ENCODE data around the gene LENG9. TPM values are rescaled to one million over a fixed set of nuclear protein-coding genes. Genes with fewer than 3 reads are reported as not detected.

Gene LENG9
- total RNA-seq, 4 donors from 2014 or later, result 5.4 to 9.3 (median 8.1) TPM

DNA sequence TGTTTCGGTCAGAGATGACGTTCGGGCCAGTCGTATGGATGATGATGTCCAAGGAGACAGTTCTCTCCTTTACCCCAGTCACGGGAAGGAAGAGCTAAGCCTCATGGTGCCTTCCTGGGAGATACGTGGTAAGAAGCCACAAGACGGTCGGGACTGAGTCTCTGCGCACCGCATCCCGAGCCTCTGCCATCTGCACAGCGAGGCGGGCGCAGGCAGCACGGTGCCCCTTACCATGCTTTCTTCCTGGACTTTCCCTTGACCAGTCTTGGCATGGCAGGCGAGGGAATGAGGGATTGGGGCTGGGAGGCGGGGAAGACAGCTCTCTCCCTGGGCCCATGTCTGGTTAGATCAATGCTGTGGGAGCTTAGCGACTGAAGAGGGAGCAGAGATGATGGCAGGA is 29.0 kb upstream of the LENG9 start:
- H3K4me3 ChIP-seq, result no peak overlapping the region
- intact Hi-C loops (cut with DNase I), result no loop called here
- no peak for TF ChIP-seq POLR2A (IDR thresholded peaks at IDR 0.05; ENCODE audit: low read depth)
- no peak for TF ChIP-seq EP300 (IDR thresholded peaks at IDR 0.05)
- TF ChIP-seq, protein P1, sequence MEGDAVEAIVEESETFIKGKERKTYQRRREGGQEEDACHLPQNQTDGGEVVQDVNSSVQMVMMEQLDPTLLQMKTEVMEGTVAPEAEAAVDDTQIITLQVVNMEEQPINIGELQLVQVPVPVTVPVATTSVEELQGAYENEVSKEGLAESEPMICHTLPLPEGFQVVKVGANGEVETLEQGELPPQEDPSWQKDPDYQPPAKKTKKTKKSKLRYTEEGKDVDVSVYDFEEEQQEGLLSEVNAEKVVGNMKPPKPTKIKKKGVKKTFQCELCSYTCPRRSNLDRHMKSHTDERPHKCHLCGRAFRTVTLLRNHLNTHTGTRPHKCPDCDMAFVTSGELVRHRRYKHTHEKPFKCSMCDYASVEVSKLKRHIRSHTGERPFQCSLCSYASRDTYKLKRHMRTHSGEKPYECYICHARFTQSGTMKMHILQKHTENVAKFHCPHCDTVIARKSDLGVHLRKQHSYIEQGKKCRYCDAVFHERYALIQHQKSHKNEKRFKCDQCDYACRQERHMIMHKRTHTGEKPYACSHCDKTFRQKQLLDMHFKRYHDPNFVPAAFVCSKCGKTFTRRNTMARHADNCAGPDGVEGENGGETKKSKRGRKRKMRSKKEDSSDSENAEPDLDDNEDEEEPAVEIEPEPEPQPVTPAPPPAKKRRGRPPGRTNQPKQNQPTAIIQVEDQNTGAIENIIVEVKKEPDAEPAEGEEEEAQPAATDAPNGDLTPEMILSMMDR (IDR thresholded peaks at IDR 0.05), result no peak
- no peak for TF ChIP-seq POLR2AphosphoS5 (IDR thresholded peaks at IDR 0.05)
- WGBS, result 84% methylated on average over 16 of the region's 18 CpGs
- no peaks in the 10 kb centered on the region for H3K36me3 ChIP-seq
- no peaks in the 10 kb centered on the region for H3K4me1 ChIP-seq
- no peaks in the 10 kb centered on the region for H3K9me3 ChIP-seq
- no peak overlapping the region for H3K27ac ChIP-seq (replicated peaks in 1 of 4)
- no peak for DNase-seq (ENCODE audit: extremely low spot score)
- H3K27me3 ChIP-seq, result peaks cover 0 to 51% (median 0%) of the 10 kb centered on the region in 4 donors

DNA sequence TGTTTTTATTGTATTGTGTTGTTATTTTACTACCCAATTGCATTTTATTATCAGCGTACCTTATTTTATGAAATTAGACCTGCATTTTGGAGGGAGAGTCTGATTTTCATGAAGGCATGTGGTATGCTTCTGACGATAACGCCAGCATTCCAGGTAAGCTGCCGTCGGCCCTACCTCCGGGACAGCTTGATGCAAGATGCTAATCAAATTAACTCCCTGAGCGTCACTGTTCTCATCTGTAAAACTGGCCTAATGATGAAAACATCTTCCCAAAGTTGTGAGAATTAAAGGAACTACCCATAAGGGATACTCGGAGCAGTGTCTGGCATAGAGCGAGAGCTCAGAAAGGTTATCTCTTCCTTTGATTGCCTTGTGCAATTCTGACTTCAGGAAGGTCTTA is 26.2 kb upstream of the LENG9 start:
- TF ChIP-seq POLR2AphosphoS5 (IDR thresholded peaks at IDR 0.05) (no peak), POLR2A (IDR thresholded peaks at IDR 0.05; ENCODE audit: low read depth) (no peak), EP300 (IDR thresholded peaks at IDR 0.05) (no peak)
- TF ChIP-seq, protein P1 (IDR thresholded peaks at IDR 0.05), result no peak
- intact Hi-C loops (cut with DNase I), result no loop called here
- 63% methylated on average over 3 of the region's 9 CpGs for WGBS

DNA sequence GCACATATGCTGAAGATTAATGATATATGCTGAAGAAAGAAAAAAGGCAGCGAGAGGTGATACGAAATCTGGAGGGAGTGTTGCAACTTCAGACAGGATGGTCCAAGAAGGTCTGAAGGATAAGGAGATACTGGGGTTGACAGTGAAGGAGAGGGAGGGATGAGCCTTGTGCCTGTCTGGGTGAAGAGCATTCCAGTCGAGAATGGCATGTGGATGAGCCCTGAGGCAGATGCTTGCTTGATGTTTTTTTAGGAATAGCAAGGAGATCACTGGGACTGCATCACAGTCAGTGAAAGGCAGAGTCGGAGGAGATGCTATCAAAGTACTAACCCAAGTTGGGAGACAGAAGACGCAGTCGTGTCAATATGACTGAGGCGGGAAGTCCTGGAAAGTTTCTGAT is 25.8 kb upstream of the LENG9 start:
- no peak for DNase-seq (ENCODE audit: extremely low spot score)
- H3K27ac ChIP-seq (replicated peaks in 1 of 4), result no peak overlapping the region
- peaks cover 0 to 51% (median 0%) of the 10 kb centered on the region in 4 donors for H3K27me3 ChIP-seq
- 52% methylated on average over 7 of the region's 7 CpGs for WGBS
- no peaks in the 10 kb centered on the region for H3K4me1 ChIP-seq
- H3K36me3 ChIP-seq, result no peaks in the 10 kb centered on the region
- no peaks in the 10 kb centered on the region for H3K9me3 ChIP-seq
- intact Hi-C loops (cut with DNase I), result no loop called here
- no peak overlapping the region for H3K4me3 ChIP-seq
- TF ChIP-seq EP300 (IDR thresholded peaks at IDR 0.05) (no peak), POLR2A (IDR thresholded peaks at IDR 0.05; ENCODE audit: low read depth) (no peak), POLR2AphosphoS5 (IDR thresholded peaks at IDR 0.05) (no peak)
- TF ChIP-seq, protein P1 (IDR thresholded peaks at IDR 0.05), result no peak

More for the DNA sequence above, 26.2 kb upstream of the LENG9 start:
- H3K4me3 ChIP-seq, result no peak overlapping the region
- H3K27me3 ChIP-seq, result peaks cover 0 to 48% (median 0%) of the 10 kb centered on the region in 4 donors
- DNase-seq (ENCODE audit: extremely low spot score), result no peak
- no peak overlapping the region for H3K27ac ChIP-seq (replicated peaks in 1 of 4)
- H3K9me3 ChIP-seq, result no peaks in the 10 kb centered on the region
- H3K36me3 ChIP-seq, result no peaks in the 10 kb centered on the region
- no peaks in the 10 kb centered on the region for H3K4me1 ChIP-seq

GRCh38 chr19:54485851-54486250 is 22.3 kb upstream of the LENG9 start:
- Histone ChIP-seq H3K27me3 (peaks cover 0 to 40% (median 0%) of the 10 kb centered on the region in 4 donors), H3K4me1 (peaks cover 0 to 6% (median 2%) of the 10 kb centered on the region in 4 donors), H3K4me3 (no peak overlapping the region), H3K9me3 (no peaks in the 10 kb centered on the region), H3K27ac (replicated peaks in 1 of 4) (no peak overlapping the region), H3K36me3 (no peaks in the 10 kb centered on the region)
- TF ChIP-seq POLR2A (IDR thresholded peaks at IDR 0.05; ENCODE audit: low read depth) (no peak), POLR2AphosphoS5 (IDR thresholded peaks at IDR 0.05) (no peak), EP300 (IDR thresholded peaks at IDR 0.05) (no peak)
- TF ChIP-seq, protein P1 (IDR thresholded peaks at IDR 0.05), result no peak
- intact Hi-C loops (cut with DNase I), result no loop called here
- 55% methylated on average over 5 of the region's 5 CpGs for WGBS
- DNase-seq (ENCODE audit: extremely low spot score), result no peak

- no peaks in the 10 kb centered on the region for H3K9me3 ChIP-seq
- no peak overlapping the region for H3K4me3 ChIP-seq
- peaks cover 0 to 49% (median 3%) of the 10 kb centered on the region in 4 donors for H3K27me3 ChIP-seq
- TF ChIP-seq EP300 (IDR thresholded peaks at IDR 0.05) (no peak), POLR2AphosphoS5 (IDR thresholded peaks at IDR 0.05) (no peak)
- peaks cover 0 to 6% (median 2%) of the 10 kb centered on the region in 4 donors for H3K4me1 ChIP-seq
- H3K27ac ChIP-seq (replicated peaks in 1 of 4), result no peak overlapping the region
- DNase-seq (ENCODE audit: extremely low spot score), result no peak
- H3K36me3 ChIP-seq, result no peaks in the 10 kb centered on the region
- intact Hi-C loops (cut with DNase I), result no loop called here
- WGBS, result 74% methylated on average over 10 of the region's 10 CpGs
These were observed 20.9 kb upstream of the LENG9 start for GRCh38 chr19:54484451-54484850.

Measured in esophagus muscularis mucosa (tissue), 4 donors.